HepG2 (cell line): ENCODE measurements around the gene RSKR. TPM values are rescaled to one million over a fixed set of nuclear protein-coding genes. Genes with fewer than 3 reads are reported as not detected.

ENCODE experiments used
- KAT8 ChIP-seq: IDR thresholded peaks from 2 replicates; pipeline ENCODE4 v1.6.1; 2016; ENCODE audit warnings: missing genetic modification reagents, missing compliant biosample characterization
- MAZ ChIP-seq, 2 experiments: sonication (generic) in 1 of 2; formaldehyde crosslinking in 1 of 2; IDR thresholded peaks; 2 replicates each; pipeline versions ENCODE4 v1.5.0 to v1.6.1; 2012 to 2020; ENCODE audit warnings: low read depth in 2 of 2, mild to moderate bottlenecking in 2 of 2, borderline replicate concordance in 1 of 2, improper control_type of control experiment in 1 of 2, low read length in 1 of 2, missing genetic modification reagents in 1 of 2, moderate library complexity in 1 of 2
- NFIC ChIP-seq: IDR thresholded peaks from 2 replicates; pipeline ENCODE4 v1.6.1; 2012; ENCODE audit warnings: mild to moderate bottlenecking, low read length, inconsistent platforms
- NR2F2 ChIP-seq: IDR thresholded peaks from 2 replicates; pipeline ENCODE4 v1.6.1; 2012; ENCODE audit warnings: low read depth, inconsistent platforms, borderline replicate concordance
- PHF8 ChIP-seq: sonication (generic); formaldehyde crosslinking; IDR thresholded peaks from 2 replicates; pipeline ENCODE4 v1.5.0; 2020; ENCODE audit warnings: missing genetic modification reagents
- POLR2A ChIP-seq, 2 experiments: IDR thresholded peaks; 2 replicates each; pipeline ENCODE4 v1.6.1; 2011; ENCODE audit warnings: low read depth in 2 of 2, low read length in 2 of 2, mild to moderate bottlenecking in 1 of 2, moderate library complexity in 1 of 2; ENCODE audit not compliant: insufficient read depth in 1 of 2
- POLR2AphosphoS2 ChIP-seq: IDR thresholded peaks from 2 replicates; pipeline ENCODE4 v1.6.1; 2011; ENCODE audit warnings: low read depth, low read length, improper control_type of control experiment
- ZNF670 ChIP-seq: sonication (generic); formaldehyde crosslinking; IDR thresholded peaks from 2 replicates; pipeline ENCODE4 v1.8.0; 2022; ENCODE audit warnings: mild to moderate bottlenecking, missing genetic modification reagents, borderline replicate concordance
- polyA plus RNA-seq, 8 experiments: library from polyadenylated mRNA; depleted of rRNA in 3 of 8; stranded (reverse) in 7 of 8; unstranded in 1 of 8; fragments of >200 nt; fragmentation: Illumina TruSeq in 4 of 8; extraction: Trizol in 4 of 8; gene quantifications; 2 replicates each; pipeline versions ENCODE4 v1.2.1 to v1.2.3, GENCODE V29; 2011 to 2016; ENCODE audit warnings: low read depth in 4 of 8, missing spikeins in 1 of 8, mixed read lengths in 1 of 8; ENCODE audit not compliant: insufficient read depth in 1 of 8
- total RNA-seq, 5 experiments: library from RNA; depleted of rRNA; stranded (reverse); fragments of >200 nt; fragmentation: Illumina TruSeq; extraction: Trizol; gene quantifications; 2 replicates each; pipeline ENCODE4 v1.2.3, GENCODE V29; 2016; ENCODE audit warnings: low read depth in 1 of 5
- TF ChIP-seq, protein P1 (sequence below), 2 experiments: sonication (generic) in 1 of 2; formaldehyde crosslinking in 1 of 2; IDR thresholded peaks; 2 replicates each; pipeline versions ENCODE4 v1.4.0 to v1.6.1; 2016 to 2020; ENCODE audit warnings: borderline replicate concordance in 1 of 2, low read depth in 1 of 2, mild to moderate bottlenecking in 1 of 2, missing genetic modification reagents in 1 of 2
- TF ChIP-seq, protein P2 (sequence below): sonication (generic); formaldehyde crosslinking; IDR thresholded peaks from 2 replicates; pipeline ENCODE4 v1.4.0; 2020; ENCODE audit warnings: mild to moderate bottlenecking, missing genetic modification reagents
- TF ChIP-seq, protein P3 (sequence below): IDR thresholded peaks from 2 replicates; pipeline ENCODE4 v1.6.1; 2018; ENCODE audit warnings: missing genetic modification reagents, mild to moderate bottlenecking, missing compliant biosample characterization

The RSKR gene
- total and polyA plus RNA-seq, 2 of the 13 experiments (the other 11 are each of a cell fraction or from before 2014, with no cell fraction given), result 5.0 to 10.4 TPM

DNA sequence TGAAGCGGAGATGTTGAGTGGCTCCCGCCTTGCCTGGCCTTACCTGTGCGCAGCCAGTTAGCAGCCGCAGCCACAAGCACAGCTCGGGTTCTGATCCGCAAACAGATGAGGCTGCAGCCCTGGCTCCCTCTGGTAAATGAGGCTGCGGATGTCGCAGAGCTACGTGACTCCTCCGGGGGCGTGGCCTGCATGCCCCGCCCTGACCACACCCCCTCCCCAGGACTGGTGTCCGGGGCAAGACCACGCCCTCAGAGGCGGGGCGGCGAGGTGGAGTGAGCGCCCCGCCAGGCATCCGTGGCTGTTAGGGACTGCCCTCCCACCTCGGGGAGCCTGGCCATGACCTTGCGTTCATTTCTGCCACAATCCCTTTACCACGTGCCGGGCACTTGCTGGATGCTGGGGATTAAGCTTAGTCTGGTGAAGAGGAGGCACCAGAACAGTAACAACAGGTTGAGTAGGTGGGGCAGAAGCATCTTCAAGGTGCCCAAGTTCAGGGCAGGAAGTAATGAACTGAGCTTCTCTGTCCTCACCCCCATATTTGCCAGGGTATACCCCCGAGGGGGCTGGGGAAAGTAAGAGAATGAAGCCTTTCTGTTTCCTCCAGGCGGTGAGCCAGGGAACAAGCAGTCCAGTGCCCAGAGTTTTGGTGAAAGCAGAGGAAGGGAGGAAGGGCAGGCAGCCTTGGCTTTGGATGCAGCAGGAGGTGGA lies 37.1 kb downstream of the RSKR start, which contains the start of gene ALDOC (continued):
- TF ChIP-seq, protein P1, sequence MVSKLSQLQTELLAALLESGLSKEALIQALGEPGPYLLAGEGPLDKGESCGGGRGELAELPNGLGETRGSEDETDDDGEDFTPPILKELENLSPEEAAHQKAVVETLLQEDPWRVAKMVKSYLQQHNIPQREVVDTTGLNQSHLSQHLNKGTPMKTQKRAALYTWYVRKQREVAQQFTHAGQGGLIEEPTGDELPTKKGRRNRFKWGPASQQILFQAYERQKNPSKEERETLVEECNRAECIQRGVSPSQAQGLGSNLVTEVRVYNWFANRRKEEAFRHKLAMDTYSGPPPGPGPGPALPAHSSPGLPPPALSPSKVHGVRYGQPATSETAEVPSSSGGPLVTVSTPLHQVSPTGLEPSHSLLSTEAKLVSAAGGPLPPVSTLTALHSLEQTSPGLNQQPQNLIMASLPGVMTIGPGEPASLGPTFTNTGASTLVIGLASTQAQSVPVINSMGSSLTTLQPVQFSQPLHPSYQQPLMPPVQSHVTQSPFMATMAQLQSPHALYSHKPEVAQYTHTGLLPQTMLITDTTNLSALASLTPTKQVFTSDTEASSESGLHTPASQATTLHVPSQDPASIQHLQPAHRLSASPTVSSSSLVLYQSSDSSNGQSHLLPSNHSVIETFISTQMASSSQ (IDR thresholded peaks at IDR 0.05; ENCODE audit: low read depth), result no peak
- TF ChIP-seq, protein P1 (CRISPR knock-in tag; IDR thresholded peaks at IDR 0.05; ENCODE audit: borderline replicate concordance), result no peak
- TF ChIP-seq ZNF670 (CRISPR knock-in tag), result no peak
- no peak for TF ChIP-seq POLR2AphosphoS2
- TF ChIP-seq, protein P2, sequence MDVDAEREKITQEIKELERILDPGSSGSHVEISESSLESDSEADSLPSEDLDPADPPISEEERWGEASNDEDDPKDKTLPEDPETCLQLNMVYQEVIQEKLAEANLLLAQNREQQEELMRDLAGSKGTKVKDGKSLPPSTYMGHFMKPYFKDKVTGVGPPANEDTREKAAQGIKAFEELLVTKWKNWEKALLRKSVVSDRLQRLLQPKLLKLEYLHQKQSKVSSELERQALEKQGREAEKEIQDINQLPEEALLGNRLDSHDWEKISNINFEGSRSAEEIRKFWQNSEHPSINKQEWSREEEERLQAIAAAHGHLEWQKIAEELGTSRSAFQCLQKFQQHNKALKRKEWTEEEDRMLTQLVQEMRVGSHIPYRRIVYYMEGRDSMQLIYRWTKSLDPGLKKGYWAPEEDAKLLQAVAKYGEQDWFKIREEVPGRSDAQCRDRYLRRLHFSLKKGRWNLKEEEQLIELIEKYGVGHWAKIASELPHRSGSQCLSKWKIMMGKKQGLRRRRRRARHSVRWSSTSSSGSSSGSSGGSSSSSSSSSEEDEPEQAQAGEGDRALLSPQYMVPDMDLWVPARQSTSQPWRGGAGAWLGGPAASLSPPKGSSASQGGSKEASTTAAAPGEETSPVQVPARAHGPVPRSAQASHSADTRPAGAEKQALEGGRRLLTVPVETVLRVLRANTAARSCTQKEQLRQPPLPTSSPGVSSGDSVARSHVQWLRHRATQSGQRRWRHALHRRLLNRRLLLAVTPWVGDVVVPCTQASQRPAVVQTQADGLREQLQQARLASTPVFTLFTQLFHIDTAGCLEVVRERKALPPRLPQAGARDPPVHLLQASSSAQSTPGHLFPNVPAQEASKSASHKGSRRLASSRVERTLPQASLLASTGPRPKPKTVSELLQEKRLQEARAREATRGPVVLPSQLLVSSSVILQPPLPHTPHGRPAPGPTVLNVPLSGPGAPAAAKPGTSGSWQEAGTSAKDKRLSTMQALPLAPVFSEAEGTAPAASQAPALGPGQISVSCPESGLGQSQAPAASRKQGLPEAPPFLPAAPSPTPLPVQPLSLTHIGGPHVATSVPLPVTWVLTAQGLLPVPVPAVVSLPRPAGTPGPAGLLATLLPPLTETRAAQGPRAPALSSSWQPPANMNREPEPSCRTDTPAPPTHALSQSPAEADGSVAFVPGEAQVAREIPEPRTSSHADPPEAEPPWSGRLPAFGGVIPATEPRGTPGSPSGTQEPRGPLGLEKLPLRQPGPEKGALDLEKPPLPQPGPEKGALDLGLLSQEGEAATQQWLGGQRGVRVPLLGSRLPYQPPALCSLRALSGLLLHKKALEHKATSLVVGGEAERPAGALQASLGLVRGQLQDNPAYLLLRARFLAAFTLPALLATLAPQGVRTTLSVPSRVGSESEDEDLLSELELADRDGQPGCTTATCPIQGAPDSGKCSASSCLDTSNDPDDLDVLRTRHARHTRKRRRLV (CRISPR knock-in tag), result no peak
- no peak for TF ChIP-seq NFIC
- peak; percentile 47; the same call in 1 of the 2 replicates for TF ChIP-seq KAT8 (CRISPR knock-in tag)
- peak; percentile 44 to 94; a peak in 3 of 4 replicates for TF ChIP-seq POLR2A (IDR thresholded peaks at IDR 0.05; ENCODE audit: insufficient read depth in 1 of 2, low read depth in 2 of 2, low read length in 2 of 2)
- no peak for TF ChIP-seq PHF8 (CRISPR knock-in tag)
- TF ChIP-seq MAZ (IDR thresholded peaks at IDR 0.05; ENCODE audit: borderline replicate concordance, low read depth, low read length), result peak; percentile 44; the same call in 1 of the 2 replicates
- TF ChIP-seq MAZ (CRISPR knock-in tag; IDR thresholded peaks at IDR 0.05; ENCODE audit: low read depth), result peak; percentile 63; the same call in 1 of the 2 replicates
- TF ChIP-seq NR2F2, result no peak
- TF ChIP-seq, protein P3, sequence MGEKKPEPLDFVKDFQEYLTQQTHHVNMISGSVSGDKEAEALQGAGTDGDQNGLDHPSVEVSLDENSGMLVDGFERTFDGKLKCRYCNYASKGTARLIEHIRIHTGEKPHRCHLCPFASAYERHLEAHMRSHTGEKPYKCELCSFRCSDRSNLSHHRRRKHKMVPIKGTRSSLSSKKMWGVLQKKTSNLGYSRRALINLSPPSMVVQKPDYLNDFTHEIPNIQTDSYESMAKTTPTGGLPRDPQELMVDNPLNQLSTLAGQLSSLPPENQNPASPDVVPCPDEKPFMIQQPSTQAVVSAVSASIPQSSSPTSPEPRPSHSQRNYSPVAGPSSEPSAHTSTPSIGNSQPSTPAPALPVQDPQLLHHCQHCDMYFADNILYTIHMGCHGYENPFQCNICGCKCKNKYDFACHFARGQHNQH (CRISPR knock-in tag), result no peak; the same call in 1 of the 2 replicates
